NCI-H69 (cell line): ENCODE measurements around the gene RNU5D-1.
"Not testable (repeated sequence)": the region's sequence is repeated elsewhere in the genome, so short reads cannot be mapped to it uniquely, and the experiment has no call there.

Source experiments
- DNase-seq: peaks from one replicate; lab custom pipeline; 2025; lab: John Stamatoyannopoulos, UW

RNU5D-1 gene

DNA sequence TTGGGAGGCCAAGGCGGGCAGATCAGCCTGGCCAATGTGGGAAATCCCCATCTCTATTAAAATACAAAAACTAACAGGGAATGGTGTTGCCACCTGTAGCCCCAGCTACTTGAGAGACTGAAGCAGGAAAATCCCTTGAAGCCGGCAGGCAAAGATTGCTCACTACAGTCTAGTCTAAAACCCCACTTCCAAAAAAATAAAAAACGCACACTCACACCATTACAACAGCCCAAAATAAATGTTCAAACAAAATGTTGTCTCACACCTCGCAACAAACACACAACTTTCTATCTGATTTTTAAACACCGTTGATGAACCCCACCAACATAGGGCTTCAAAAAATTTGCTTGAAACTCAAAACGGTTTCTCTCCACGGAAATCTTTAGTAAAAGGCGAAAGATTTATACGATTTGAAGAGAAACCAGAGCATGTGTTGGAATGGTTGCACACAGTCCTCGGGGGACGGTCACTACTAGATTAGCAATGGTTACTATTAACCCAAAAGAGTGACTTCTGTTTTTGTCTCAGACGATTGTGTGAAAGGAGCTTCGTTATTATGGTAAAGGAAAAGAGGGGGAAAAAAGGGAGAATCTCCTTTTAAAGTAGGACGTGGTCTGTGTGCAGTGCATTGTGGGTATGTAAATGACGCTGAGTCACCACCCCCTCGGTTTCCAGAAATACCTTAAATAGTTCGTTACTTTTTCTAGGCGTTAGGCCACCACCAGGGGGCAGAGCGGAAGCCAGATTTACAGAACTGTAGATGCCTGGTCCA is at the start of gene RNU5D-1:
Gene RNU5D-1, minus strand, starts transcription at position 430 of the 772 bp plus-strand sequence.
- peak; percentile 90 for DNase-seq

DNA sequence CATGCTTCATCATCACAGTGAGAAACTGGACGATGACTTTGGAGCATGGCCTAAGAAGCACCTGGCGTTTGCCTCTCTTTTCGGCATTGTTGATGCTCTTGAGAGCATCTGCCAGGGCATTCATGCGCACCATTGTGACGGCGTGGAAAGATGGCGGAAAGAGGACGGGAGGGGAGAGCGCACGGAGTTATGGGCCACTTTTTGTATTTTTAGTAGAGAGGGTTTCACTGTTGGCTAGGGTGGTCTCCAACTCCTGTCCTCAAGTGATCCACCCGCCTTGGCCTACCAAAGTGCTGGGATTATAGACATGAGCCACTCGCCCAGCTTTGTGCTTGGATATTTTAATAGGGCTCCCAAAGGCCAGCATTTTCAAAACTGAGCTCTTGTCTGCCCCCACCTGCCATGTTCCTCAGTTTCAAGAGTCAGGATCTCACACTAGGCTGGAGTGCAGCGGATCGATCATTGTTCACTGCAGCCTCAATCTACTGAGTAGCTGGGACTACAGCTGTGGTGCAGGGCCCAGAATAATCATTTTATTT is 49.7 kb upstream of the RNU5D-1 start:
- no peak for DNase-seq

DNA sequence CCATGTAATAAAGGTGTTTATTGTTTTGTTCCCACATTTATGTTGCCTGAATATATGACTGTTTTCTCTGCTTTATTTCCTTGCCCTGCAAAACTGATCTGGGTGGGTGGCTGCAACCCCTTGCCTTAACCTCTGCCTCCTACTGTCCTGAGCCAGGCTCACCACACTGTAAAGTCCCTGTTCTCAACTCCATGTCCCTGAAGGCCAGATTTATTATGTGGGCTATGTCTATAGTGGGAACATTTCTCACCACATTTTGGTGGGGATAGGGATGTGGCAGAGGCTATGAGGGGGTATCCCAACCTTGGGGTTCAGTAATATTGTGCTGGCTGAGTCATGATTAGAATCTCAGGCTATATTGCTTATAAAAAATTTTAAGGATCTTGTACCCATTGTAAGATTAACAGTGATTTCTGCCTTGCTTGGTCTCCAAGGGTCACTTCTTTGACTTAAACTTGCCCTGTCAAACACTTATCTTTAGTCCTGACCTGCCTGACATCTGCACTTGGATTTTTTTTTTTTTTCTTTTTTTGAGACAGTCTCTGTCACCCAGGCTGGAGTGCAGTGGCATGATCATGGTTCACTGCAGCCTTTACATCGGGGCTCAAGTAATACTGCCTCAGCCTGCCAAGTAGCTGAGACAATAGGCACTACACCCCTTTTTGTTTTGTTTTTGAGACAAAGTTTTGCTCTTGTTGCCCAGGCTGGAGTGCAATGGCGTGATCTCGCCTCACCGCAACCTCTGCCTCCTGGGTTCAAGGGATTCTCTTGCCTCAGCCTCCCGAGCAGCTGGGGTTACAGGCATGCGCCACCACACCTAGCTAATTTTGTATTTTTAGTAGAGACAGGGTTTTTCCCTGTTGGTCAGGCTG is 48.0 kb upstream of the RNU5D-1 start:
- no peak for DNase-seq

DNA sequence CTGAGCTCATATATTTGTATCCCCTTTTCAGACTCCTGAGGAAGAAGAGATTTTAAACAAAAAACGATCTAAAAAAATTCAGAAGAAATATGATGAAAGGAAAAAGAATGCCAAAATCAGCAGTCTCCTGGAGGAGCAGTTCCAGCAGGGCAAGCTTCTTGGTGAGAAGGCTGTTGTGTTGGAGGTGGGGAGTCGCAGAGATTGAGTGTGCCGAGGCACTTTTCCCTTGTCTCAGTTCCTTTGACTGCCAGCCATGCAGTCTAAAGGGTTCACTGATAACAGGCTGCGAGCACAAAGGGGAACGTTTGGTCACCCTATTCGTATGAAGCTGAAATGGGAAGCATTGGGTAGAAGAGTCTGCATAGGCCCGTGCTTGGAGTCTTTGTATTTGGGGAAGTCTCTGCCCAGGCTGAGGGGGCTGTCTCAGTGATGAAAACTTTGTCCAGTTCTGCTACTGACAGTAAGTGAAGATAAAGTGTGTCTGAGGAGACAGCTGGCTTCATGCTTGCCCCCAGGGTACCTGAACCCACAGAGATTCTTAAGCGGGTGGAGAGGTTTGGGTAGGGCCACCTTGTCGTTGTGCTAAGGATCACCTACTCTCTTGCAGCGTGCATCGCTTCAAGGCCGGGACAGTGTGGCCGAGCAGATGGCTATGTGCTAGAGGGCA is 47.1 kb upstream of the RNU5D-1 start:
- DNase-seq, result no peak

DNA sequence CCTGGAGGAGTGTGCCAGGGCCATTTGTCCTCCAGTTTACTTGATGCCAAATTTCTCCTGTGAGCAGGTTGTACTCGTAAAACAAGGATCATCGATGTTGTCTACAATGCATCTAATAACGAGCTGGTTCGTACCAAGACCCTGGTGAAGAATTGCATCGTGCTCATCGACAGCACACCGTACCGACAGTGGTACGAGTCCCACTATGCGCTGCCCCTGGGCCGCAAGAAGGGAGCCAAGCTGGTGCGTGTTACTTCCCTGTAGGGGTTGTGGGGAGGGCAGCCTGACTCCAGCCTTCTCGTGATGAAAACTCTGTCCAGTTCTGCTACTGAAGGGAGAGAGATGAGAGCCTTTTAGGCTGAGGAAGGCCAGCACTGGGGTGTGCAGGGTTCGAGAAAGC is 46.6 kb upstream of the RNU5D-1 start:
- DNase-seq, result no peak

DNA sequence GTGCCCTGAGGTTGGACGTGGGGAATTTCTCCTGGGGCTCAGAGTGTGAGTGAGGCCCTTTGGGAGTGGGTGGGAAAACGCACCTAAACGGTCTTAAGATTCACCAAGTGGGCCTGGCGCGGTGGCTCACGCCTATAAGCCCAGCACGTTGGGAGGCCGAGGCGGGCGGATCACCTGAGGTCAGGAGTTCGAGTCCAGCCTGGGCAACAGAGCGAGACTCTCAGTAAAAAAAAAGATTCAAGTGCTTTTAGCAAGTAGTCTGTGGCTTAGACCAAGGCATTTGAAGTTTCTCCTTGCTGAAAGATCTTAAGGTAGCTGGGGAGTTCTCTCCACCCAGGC is 45.7 kb upstream of the RNU5D-1 start:
- no peak for DNase-seq

DNA sequence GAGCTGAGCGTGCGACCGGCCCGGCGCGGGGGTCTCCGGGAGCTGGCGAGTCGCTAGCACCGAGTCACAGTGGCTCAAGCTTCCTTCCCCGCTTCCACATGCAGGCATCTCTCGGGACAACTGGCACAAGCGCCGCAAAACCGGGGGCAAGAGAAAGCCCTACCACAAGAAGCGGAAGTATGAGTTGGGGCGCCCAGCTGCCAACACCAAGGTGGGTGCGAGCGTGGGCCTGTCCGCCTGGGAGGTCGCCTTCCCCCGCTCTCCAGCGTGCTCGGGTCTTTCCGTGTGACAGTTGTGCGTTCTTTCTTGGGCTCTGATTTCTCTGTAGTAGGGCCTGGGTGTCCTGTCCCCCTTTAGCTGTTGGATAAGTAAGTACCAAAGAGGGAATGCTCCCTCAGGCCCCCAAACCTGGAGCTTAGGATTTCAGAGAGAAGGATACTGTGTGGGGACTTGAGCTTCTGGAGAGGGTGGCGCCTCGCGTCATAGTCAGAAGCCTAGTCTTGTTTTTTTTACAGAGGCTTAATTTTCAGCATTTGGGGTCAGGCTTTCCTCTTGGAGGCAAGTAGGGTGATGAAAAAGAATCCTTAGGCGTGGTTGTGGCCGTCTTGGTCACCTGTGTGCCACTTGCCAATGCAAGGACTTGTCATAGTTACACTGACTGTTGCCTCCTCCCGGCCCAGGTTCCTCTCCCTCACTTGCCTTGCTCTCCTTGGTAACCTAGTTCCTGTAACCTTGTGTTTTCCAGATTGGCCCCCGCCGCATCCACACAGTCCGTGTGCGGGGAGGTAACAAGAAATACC is 45.2 kb upstream of the RNU5D-1 start:
- no peak for DNase-seq

DNA sequence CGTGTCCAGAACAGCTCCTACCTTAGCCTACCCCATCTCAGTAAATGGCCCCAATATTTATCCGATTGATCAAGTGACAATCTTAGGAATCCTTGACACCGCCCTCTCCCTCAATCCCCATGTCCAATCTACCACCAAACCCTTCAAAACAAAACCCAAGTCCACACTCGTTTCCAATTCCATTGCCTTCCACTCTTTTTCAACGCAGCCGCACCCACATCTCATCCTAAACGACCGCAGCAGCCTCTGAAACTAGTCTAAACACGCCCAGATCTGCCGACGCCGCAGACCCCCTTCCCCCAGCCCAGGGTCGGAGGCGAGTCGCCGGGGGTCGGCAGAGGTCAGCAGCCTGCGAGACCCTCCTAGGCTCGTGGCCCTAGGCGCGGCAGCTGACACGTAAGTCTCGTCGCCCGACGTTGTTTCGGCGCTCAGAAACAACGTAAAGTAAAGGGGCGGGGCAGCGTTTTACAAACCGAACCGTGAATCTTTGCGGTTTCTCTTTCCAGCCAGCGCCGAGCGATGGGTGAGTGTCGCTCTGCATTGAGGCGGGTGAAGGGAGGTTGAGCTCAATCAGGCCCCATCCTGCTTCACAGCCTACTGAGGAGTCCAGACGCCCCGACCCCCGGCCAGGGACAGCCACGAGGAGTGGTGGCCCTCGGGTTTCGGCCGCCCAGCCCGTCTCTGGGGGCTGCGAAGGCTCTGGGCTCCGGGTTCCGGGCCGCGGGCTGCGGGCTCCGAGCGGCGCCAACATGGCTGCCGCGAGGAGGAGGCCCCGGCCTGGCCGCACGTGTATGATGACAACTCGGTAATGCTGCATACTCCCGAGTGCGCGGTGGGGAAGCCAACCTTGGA is 44.3 kb upstream of the RNU5D-1 start, which contains the start of gene RPS8:
Gene RPS8, plus strand, starts transcription at position 463 of the 852 bp plus-strand sequence. Its CDS starts 57 bp downstream, at position 520.
- DNase-seq, result peak; percentile 93

DNA sequence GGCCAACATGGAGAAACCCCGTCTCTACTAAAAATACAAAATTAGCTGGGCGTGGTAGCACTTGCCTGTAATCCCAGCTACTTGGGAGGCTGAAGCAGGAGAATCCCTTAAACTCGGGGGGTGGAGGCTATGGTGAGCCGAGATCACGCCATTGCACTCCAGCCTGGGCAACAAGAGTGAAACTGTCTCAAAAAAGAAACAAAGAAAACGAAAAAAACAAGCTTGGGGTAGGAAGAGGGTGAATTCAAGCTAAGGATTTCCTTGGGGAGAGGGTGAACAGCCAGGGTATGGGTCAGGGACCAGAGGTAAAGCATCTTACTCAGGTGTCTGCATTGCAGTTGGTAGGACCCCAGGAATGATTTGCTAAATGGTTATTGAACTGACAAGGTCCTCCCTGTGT is 35.5 kb upstream of the RNU5D-1 start:
- DNase-seq, result not testable (repeated sequence)

DNA sequence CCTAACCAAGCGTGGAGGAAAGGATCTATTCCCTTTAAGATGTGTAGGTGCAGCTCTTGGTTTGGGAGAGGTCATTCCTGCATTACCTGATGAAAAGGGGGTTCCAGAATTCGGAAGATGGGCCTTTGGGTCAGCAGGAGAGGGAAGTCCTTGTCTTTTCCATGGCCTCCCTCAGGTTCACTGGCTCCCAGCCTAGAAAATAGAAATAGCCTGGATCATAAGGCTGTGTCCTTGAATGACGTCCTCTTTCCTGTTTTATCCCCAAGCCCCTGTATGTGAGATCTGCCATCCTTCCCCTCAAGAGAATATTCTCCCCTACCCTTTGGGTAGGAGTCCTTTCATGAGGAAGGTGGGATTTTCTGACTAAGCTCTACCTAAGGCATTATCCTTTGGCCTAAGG is 29.9 kb upstream of the RNU5D-1 start:
- DNase-seq, result no peak

DNA sequence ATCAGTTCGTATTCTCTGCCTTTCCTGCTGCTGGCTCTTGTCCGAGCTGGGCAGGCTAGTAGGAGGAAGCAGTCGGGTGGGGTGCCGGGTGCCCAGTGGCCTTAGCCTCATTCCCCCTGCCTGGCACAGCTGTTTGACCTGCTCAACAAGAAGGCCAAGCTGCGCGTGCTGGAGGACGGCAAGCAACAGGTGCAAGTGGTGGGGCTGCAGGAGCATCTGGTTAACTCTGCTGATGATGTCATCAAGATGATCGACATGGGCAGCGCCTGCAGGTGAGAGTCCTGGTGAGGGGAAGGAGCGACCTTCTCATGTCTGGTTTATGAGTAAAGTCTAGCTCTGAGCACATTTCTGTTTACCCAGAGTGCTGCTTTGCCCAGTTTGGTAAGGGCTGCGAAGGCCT is 28.1 kb upstream of the RNU5D-1 start:
- no peak for DNase-seq

DNA sequence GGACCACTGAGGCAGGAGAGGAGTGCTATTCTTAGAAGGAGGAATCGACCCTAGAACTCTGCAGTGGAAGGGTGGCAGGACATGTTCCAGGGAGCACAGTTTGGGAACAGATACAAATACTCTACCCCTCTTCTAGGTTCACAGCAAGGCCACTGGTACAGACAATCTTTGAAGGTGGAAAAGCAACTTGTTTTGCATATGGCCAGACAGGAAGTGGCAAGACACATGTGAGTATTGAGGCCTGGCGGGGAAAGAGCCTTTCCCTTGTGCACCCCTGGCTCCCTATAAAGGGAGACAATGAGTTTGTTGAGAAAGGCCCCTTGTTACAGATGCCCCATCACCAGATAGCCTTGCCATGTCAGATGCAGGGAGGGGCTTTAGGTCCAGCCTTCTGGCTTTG is 26.4 kb upstream of the RNU5D-1 start:
- no peak for DNase-seq

DNA sequence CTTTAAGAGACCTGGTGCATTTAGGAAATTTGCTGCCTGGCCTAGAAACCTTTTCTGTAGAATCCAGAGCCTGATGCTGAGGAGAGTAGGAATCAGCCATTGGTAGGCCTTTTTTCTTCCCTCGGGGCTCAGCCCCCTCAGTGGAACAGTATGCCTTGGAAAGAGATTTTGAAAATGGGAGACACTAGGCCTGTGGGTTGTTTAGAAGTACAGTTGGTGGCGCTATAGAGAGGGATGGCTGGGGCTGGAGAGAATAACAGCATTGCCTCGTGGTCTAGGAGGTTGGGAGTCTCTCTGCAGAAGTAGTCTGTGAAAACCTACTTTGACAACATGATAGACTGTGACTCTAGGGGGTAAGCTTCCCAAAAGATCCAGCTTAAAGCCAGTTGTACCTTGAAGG is 16.9 kb upstream of the RNU5D-1 start:
- DNase-seq, result no peak

DNA sequence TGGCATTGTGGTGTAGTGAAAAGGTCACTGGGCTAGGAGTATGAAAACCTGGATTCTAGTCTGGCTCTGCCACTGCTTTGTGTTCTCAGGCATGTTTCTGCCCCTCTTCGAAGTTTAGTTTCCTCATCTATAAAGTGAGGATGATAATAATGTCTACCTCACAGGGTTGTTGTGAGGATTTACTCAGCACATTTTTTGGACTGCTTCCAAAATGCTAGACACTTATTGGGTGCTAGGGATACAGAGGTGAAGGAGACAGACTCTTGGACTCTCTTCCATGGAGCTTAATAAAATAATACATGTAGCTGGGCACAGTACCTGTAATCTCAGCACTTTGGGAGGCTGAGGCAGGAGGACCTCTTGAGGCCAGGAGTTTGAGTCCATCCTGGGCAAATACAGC is 12.2 kb upstream of the RNU5D-1 start:
- peak; percentile 2 for DNase-seq

DNA sequence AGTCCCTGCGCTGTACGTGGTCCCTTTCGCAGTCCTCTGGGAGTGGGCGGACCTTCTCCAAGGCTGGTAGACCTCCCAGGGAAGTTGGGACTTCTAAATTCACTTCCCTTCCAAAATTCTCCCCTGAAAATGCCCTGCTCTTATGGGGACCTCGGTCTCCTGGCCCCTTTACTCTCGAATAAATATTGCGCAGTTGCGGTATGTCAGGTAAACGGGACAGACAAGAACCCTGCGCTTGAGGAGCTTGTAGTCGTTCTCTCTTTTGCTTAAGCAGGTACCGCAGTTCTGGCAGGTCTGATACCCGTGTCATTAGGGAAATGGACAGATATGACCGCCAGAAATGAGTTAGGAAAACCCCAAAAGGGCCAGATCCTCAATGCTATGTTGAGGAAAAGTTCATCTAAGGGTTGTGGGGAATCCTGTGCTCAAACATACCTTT is 9.2 kb upstream of the RNU5D-1 start:
- DNase-seq, result peak; percentile 43

DNA sequence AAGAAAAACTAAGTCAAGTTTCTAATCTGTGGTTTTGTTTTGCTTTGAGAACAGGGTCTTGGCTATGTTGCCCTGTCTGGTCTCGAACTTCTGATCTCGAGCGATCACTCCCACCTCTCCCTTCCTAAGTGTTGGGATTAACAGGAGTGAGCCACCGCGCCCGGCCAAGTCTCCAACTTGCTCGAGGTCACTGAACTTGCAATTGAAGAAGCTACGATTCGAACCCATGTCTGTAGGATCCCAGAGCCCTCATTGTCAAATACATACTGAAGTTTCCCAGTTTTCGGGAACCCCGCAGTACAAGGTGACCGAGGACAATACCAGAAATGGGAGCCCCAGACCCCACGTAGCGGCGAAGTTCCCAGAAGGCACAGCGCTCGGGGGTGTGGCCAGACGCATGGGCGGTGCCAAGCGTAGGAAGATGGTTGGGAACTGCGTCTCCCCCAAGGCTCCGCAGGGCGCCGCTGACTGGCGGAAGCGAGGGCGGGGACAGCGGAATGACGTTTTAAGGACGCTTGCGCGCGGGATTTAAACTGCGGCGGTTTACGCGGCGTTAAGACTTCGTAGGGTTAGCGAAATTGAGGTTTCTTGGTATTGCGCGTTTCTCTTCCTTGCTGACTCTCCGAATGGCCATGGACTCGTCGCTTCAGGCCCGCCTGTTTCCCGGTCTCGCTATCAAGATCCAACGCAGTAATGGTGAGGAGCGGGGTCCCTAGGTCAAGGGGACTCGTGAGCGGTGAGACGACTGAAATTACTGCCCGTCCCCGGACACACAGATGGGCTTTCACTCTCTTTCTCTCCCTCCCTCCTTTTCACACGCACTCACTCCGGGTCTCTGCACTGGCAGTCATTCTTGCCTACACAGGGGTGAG is 8.6 kb upstream of the RNU5D-1 start, which contains the start of gene KIF2C:
Gene KIF2C, plus strand, starts transcription at position 531 of the 872 bp plus-strand sequence. Its CDS starts 96 bp downstream, at position 627.
- DNase-seq, result peak; percentile 96

DNA sequence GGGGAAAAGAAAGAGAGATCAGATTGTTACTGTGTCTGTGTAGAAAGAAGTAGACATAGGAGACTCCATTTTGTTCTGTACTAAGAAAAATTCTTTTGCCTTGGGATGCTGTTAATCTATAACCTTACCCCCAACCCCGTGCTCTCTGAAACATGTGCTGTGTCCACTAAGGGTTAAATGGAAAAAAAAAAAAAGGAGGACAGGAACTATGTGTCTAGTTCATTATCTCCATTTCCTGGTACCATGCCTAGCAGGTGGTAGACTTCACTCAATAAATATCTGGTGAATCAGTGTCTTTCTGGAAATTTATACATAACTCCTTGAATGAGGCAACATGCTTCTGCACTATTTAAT is 8.0 kb upstream of the RNU5D-1 start:
- DNase-seq, result not testable (repeated sequence)

DNA sequence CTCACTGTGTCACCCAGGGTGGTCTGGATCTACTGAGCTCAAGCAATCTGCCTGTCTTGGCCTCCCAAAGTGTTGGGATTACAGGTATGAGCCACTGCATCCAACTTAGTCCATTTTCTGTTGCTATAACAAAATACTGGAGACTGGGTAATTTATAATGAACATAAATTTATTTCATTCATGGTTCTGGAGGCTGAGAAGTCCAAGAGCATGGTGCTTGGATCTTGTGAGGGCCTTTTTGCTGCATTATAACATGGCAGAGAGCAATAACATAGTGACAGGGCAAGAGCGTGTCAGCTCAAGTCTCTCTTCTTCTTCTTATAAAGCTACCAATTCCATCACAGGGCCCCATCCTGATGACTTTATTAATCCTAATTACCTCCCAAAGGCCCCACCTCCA is 5.0 kb upstream of the RNU5D-1 start:
- no peak for DNase-seq

DNA sequence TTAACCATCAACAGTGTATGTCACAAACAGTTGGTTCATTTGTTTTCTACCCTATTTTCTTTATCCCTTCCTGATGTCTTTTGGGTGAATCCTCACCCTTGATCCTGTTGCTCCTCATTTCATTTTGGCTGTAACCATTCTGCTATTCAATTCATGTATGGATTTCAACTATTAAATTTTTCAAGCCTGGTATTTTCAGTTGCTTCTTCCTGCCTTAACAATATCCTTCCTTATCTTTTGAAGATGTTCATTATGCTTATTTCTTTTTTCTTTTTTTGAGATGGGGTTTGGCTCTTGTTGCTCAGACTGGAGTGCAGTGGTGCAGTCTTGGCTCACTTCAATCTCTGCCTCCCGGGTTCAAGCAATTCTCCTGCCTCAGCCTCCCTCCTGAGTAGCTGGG is 2.8 kb upstream of the RNU5D-1 start:
- DNase-seq, result no peak
